HG02943 (cell line): Measurements from ENCODE around the gene CASP9.

Experiments used
- ATAC-seq: cut with Tn5 transposase; IDR thresholded peaks from one replicate; pipeline ENCODE4 v1.9.1; 2021; ENCODE audit warnings: mild to moderate bottlenecking, low read depth, moderate library complexity; ENCODE audit not compliant: unreplicated experiment

The CASP9 gene

DNA sequence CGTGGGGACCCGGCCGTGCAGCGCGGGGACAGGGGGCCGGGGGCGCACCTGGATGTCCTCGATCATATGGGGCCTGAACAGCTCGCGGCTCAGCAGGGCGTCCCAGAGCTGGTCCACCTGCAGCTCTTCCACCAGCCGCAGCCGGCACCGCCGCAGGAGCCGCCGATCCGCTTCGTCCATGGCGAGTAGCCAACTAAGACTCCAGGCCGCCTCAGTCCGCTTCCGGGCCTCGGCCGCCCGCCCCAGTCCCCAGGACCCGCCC is at the start of gene CASP9:
Gene CASP9, minus strand, starts transcription at position 195 of the 262 bp plus-strand sequence. Its CDS starts 15 bp downstream, at position 180.
- ATAC-seq: no peak

- no peak for ATAC-seq
Measured at GRCh38 chr1:15573477-15573876, 49.5 kb upstream of the CASP9 start.

DNA sequence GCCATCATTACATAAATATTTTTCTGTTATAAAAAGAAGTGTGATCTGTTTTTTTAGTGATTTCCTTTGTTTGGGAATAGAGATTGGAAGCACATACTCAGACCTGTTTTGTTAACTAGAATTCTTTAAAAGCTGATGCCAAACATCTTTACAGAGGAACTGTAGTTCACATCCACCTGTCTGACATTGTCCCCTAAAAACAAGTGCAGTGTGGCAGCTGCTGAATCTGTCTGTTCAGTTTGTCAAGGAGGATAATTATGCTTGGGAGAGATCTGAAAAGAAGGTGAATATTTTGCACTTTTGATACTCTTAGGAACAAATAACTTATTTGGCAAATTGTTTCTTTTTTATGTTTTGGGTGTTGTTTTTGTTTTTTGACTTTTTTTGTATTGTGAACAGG is 47.3 kb upstream of the CASP9 start:
- no peak for ATAC-seq

DNA sequence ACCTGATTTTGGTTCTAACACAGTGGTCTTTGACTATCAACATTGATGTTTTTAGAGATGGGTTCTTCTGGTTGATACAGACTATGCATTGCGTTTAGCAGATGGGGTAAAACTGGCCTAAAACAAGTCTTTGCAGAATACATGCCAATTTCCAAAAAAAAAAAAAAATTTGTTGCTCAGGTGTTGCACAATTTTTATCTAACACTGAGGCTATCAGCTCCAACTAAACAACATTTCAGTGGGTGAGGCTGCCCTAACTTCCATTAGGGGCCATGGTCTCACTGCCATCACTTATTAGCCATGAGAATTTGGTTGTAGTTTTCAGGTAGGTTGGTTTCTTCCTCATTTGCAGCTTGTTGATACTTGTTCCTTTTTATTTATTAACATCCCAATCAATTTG is 46.8 kb upstream of the CASP9 start:
- no peak for ATAC-seq

GRCh38 chr1:15568387-15569073 is 44.5 kb upstream of the CASP9 start:
- ATAC-seq: no peak

GRCh38 chr1:15559189-15559810 is 35.3 kb upstream of the CASP9 start:
- ATAC-seq: no peak

DNA sequence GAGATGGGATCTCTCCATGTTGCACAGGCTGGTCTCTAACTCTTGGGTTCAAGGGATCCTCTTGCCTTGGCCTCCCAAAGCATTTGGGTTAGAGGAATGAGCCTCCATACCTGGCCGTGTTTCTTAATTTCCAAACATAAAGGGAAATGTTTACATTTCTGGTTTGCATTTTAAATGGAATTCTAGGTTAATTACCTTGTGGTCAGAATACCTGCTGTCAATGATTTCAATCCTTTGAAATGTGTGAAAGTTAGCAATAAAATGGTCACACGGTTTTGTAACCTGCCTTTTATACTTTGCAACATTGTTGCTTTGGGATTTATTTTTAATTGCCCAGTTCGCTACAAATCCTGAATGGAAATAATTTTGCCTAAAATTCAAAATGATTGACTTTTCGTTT is 34.5 kb upstream of the CASP9 start:
- no peak for ATAC-seq

GRCh38 chr1:15557594-15557993 is 33.6 kb upstream of the CASP9 start:
- ATAC-seq: no peak

- ATAC-seq: no peak
Measured at GRCh38 chr1:15557008-15557407, 33.0 kb upstream of the CASP9 start.

DNA sequence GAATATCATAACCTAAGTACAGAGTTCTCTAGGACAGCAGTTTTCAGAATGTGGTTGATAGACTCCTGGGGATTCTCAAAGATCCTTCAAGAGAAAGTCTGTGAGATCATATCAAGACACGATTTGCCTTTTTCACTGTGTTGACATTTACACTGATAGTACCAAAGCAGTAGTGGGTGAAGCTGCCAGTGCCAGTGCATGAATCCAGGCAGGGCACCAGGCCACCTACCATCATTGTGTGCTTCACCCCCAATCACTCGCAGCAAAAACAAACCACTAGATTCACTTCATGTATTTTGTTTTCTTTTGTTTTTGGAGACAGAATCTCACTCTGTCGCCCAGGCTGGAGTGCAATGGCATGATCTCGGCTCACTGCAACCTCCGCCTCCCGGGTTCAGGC is 26.6 kb upstream of the CASP9 start:
- no peak for ATAC-seq

DNA sequence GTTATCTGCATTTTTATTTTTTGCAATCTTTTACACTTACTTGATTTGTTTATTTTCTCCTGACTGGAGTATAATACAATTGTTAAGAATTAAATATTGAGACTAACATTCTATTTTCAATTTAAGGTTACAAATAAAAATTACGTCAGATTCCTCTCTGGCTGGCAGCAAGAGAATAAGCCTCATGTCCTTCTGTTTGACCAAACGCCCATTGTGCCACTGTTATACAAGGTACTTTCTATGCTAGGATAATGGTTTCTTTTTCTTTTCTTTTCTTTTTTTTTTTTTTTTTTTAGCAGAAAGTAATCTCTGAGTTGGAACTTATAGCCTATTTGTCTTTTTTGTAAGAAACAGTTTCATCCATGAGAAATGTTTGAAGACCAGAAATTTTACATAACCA is 22.6 kb upstream of the CASP9 start:
- no peak for ATAC-seq

- ATAC-seq: no peak
Measured at GRCh38 chr1:15543589-15544568, 19.9 kb upstream of the CASP9 start.

DNA sequence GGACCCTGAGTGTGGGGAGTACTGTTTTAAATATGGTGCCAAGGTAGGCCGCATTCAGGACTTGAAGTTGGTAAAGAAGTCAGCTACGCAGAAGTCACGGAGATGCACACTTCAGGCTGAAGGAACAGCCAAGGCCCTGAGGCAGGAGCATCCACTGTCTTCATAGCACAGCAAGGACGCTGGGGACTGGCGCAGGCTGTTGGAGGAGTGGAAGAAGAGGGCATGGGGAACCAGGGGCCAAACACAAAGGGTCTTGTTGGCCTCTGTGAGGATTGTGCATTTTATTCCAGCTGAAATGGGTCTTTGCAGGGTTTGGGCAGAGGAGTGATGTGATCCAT is 19.2 kb upstream of the CASP9 start:
- no peak for ATAC-seq

GRCh38 chr1:15542388-15543250 is 18.6 kb upstream of the CASP9 start:
- ATAC-seq: no peak

- no peak for ATAC-seq
Measured at GRCh38 chr1:15541231-15541792, 17.3 kb upstream of the CASP9 start.

- no peak for ATAC-seq
Measured at GRCh38 chr1:15540186-15540585, 16.2 kb upstream of the CASP9 start.

DNA sequence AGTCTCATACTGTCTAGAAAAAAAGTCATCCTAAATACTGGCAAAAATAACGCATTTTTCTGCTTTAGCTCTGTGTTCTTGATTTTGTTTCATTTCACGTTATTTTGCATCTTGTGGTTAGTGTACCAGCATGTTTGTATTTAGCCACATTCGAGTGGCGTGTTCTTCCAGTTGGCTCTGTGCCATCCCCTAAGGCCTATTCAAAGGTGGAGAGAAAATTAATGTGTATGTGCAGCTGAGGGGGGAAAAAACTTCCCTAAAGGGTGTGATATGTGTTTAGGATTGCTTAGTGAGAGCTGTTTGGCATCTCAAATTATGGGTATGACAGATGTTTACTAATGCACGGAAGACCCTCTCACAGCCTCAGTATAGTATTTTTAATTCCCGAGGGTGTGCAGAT is 14.8 kb upstream of the CASP9 start:
- no peak for ATAC-seq

DNA sequence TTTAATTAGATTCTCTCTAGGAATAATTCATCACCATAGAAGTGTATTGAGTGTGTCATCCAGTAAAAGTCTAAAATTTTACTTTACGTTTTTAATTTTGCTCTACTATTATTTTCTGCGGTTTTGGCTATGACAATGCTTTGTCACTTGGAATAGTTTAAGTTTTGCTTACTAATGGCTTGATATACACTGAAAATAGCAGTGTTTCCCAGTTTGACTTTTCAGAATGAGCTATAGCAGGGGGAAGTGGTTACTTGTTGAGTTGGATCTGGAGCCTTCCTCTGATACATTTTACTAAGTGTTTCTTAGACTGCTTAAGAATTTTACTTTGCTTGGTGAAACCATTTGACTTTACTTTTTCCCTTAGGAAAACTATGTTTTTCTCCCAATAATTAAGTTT is 7.7 kb upstream of the CASP9 start:
- ATAC-seq: no peak

- ATAC-seq: no peak
Measured at GRCh38 chr1:15531003-15531402, 7.0 kb upstream of the CASP9 start.
